NCI-H82 (cell line): ENCODE results near the gene CEP43.

ENCODE experiments used
- DNase-seq: peaks from one replicate; lab custom pipeline; 2025; lab: John Stamatoyannopoulos, UW

Gene CEP43, protein sequence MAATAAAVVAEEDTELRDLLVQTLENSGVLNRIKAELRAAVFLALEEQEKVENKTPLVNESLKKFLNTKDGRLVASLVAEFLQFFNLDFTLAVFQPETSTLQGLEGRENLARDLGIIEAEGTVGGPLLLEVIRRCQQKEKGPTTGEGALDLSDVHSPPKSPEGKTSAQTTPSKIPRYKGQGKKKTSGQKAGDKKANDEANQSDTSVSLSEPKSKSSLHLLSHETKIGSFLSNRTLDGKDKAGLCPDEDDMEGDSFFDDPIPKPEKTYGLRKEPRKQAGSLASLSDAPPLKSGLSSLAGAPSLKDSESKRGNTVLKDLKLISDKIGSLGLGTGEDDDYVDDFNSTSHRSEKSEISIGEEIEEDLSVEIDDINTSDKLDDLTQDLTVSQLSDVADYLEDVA

DNA sequence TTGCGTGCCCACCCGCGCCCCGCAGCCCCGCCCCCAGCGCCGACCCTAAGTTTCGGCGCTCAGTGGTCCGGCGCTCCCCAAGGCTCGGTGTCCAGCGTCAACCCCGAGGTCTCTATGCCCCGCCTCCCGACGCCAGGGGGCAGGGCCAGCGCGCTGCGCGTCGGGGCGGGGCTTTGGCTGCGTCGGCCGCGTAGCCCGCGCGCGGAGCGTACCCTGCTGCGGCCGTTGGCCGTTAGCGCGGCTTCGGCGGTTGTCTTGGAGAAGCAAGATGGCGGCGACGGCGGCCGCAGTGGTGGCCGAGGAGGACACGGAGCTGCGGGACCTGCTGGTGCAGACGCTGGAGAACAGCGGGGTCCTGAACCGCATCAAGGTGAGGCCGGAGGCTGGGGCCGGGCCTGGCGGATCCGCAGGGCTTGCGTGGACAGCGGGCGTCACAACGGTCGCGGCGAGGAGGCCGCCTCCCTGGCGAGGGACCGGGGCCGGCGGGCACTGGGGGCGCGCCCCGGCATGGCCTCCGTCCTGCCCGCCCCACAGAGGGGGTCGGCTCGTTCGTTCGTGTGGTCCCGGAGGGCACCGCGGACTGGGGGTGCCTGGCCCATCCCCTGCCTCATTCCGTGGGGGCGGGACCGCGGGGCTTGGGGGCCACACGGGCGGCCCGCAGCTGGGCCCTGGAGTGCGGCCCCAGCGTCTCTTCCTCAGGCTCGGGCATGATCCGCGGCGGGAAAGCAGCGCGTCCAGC is at the start of gene CEP43:
Gene CEP43 (plus strand): TSS at position 253 of the 739 bp plus-strand sequence. CDS start 16 bp downstream, at position 269.
- peak; percentile 98 for DNase-seq

- DNase-seq = no peak
Measured at GRCh38 chr6:166949528-166950442, 49.4 kb upstream of the CEP43 start.

- no peak for DNase-seq
Measured at GRCh38 chr6:166950443-166950821, 48.8 kb upstream of the CEP43 start.

DNA sequence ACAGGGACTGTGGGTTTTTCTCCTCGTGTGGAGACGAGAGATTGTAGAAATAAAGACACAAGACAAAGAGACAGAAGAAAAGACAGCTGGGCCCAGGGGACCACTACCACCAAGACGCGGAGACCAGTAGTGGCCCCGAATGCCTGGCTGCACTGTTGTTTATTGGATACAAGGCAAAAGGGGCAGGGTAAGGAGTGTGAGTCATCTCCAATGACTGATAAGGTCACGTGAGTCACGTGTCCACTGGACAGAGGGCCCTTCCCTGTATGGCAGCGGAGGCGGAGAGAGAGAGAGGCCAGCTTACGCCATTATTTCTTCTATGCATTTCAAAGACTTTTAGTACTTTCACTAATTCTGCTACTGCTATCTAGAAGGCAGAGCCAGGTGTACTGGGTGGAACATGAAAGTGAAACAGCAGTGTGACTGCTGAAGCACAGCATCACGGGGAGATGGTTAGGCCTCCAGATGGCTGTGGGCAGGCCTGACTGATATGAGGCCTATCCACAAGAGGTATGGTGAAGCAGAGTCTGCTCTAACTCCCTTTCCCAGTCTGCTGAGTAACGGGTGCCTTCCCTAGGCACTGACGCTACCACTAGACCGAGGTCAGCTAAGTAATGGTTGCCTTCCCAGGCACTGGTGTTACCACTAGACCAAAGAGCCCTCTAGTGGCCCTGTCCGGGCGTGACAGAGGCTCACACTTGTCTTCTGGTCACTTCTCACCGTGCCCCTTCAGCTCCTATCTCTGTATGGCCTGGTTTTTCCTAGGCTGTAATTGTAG is 48.1 kb upstream of the CEP43 start:
- DNase-seq = peak; percentile 79

DNA sequence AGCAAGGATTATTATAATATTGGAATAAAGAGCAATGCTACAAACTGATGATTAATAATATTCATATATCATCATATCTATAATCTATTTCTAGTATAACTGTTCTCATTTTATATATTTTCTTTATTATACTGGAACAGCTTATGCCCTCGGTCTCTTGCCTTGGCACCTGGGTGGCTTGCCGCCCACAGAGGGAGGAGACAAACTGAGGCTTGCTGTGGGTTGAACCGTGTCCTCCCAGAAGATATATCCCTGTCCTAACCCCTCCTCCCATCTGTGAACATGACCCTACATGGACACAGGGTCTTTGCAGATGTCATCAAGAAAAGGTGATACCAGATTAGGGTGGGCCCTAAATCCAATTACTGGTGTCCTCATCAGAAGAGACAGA is 47.5 kb upstream of the CEP43 start:
- DNase-seq = peak; percentile 25

DNA sequence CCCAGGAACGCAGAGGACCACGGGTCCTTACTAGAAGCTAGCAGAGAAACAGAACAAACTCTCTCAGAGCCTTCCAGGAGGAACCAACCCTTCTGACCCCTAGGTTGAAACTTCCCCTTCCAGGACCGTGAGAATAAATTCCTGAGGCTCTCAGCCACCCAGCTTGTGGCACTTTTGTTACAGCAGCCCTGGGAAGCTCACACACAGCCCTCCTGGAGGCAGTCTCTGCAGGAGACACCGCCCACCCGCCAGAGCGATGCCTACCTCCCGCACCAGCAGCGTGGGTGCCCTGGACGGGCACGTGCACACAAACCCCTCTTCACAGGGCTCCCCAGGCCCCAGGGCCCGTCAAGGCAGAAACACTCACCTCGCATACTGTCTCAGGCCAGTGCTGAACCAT is 47.1 kb upstream of the CEP43 start:
- no peak for DNase-seq

DNA sequence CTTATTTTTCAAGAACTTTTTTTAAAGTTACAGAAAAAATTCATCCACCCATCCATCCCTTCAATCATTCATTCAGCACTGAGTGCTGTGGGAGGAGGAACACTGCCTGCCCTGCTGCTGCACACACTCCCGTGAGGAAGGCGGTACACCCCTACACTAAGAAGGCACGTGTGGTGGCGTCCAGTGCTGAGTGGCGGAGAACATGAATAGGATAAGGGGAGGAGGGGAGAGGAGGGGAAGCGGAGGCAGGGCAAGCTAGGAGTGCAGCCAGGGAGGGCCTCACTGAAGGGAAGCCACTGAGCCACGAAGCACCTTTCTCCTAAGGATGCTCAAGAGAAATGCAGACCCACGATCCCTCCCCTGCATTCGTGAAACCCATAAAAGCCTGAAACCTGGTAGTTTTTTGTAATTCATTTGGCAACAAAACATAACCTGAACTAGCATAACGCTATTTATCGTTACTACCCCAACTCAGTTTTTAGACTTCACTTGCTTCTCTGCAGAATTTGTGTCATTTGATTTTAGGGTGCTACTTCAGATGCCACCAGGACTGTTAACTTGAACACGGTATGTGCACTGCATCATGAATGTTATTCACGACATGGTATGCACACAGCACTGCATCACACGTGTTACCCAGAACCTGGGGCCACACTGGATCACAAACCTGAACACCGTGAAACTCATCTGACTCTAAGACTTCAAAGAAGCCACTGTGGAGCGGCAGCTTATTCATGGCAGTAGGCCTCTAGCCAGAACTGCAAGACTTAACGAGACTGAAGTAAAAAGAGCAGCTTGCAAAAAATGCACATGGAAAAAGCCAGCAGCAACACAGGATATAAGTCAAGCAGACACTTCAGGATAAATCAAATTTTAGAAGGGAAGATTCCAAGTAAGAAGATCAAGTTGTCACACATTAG is 46.4 kb upstream of the CEP43 start:
- no peak for DNase-seq

DNA sequence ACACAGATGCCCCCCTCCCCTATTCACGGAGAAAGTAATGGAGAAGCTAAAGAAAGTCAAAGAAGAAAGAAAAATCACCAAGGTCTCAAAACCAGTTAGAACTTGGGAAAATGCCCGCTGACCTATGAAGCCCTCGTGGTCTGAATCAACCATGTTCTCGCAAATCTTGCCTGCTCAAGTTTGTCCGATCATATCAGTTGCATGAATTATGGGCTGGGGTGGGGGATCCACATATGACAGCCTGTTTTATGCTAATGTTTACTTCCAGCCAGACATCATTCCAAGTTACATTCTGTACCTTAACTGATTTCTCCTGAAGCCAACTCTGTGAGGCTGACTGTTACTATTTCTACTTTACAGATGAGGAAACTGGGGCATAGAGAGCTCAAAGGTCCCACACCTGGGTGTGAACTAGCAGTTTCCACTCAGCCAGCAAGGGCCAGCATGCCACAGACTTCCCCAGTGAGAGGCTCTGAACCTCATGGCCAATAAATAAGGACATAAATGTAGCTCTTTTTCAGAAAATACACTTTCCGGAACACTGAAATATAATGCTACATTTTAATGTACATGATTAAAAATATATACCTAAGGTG is 45.0 kb upstream of the CEP43 start:
- no peak for DNase-seq

- DNase-seq = peak; percentile 20
Measured at GRCh38 chr6:166955121-166955864, 43.9 kb upstream of the CEP43 start.

DNA sequence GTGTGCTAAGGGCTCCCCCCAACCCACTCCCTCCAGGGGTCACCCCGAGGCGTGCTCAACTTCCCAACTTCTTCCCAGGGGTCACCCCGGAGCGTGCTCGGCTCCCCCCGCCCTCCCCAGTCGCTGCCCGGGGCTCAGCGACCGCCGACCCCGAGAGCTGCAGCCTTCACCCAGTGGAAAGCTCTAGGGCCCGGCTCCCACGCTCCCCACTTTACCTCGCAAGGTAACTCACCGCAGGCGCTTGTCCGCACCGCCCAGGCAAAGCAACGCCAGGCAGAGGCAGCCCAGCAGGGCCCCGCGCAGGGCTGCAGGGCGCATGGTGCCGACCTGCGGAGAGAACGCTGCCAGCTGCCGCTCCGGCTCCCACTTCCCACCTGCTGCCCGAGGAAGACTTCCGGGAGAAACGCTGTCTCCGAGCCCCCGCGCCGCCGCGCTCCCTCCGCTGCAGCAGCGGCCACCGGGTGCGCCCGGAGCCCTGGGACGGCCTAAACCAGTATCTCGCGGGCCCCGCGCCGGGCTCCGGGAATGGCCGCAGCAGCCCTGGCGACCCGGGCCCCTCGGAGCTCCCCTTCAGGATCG is 43.2 kb upstream of the CEP43 start:
- DNase-seq = peak; percentile 74

DNA sequence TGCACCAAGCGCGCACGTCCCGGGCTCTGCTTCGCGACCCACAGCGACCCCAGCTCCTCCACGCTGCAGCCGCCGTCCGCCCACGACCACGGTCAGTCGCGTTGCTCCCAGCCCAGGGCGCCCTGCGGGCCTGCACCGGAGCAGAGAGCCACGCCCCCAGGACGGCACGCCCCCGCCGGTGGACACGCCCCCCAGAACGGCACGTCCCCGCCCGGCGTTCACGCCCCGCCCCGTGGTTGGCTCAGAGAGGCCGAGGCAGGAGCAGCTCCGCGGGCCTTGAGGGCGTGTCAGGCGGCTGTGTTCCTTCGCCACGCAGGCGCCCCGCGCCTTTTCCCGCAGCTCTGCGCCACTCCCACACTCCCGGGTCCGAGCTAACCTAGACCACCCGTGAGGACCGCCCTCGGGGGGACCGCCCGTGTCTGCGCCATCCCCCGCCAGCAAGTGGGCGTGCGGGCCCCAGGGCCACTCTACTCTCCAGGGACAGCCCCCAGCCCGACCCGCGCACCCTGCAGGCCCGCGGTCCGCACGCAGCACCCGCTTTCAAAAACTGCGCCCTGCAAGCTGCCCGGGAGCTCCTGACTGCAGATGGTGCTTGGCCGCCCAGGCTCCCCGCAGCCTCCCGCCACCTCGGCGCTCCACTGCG is 42.6 kb upstream of the CEP43 start, which contains the start of gene RNASET2:
Gene RNASET2 (minus strand): TSS at position 107 of the 643 bp plus-strand sequence. CDS start 368 bp downstream, outside the sequence.
- peak; percentile 93 for DNase-seq

DNA sequence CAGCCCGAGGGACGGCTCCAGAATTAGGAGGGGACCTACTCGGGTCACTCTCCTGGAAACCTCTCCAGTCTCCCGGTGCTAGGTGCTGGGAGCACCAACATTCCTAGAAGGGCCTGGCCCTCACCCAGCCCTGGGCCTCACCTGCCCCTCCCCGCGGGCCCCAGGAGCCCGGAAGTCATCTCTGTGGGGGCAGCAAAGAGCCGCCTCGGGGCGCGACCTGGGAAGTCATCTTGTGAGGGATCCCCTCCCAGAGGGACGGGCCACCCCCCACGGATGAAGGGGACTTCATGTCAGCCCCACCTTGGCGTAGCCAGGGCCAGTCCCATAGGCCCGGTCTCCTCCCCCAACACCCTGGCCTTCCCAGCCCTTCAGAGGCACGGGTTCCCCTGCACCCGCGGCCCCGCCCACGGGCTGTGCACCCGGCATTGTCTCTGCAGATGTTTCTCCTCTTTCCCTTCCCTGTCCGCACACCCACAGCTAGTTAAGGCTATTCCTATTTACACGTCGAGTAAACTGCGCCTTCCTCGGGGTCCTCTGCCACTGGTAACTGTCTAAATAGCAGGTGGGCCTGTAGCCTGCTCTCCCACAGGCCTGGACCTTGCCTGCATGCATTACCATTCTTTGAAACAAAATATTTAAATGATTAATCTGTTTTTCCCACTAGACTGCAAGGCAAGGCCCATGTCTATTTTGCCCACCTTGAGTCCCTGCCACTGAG is 42.0 kb upstream of the CEP43 start:
- DNase-seq = peak; percentile 29

DNA sequence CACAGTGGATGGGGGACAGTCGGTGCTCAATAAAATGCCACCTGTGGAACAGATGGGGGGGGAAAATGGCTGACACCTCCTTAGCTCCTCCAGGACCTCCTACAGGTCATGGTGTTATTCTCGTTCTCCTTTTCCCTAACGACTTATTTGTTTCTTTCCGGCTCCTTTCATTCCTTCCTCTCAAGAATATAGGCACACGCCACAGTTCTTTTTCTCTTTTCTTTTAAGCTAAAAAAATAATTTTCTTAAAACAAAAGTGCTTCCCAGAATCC is 41.5 kb upstream of the CEP43 start:
- DNase-seq = no peak

DNA sequence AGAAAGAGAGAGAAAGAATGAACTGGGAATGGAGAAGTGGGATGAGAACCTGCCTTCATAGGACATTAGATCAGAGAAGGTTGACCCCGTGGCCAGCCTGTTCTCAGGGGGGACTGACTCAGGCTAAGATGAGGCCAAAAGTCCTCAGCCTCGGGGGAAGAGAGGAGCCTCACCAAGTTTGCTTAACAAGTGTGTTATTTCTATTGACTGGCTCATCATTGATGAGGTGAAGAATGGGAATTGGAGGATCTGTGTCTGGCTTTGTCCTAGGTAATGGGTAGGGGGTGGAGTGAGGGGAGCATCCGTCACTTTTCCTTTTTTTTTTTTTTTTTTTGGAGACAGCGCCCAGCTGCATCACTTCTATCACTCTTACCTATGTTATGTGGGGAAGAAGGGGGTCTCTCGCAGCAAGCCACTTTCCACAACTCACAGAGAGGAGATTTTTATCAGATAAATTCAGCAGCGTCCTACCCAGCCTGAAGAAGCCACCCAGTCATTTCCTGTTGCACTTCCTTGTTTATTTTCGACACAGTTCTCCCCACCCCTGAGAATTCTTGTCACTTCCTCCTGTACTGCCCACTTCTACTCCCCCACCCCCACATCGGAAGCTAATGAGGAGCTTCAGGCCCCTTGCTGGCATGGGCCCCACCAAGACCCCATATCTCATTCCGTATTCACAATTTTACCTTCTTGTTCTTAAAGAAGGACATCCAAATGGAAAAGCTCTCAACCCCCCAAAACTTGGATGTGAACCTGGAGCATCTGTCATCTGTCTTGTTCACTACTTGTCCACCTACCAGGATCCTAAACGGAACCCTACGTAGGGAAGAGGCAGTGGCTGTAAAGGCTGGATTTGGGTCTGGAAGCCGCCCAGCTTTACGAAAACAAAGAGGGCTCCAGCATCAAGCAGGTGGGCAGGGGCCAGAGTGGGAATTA is 40.0 kb upstream of the CEP43 start:
- DNase-seq = no peak

DNA sequence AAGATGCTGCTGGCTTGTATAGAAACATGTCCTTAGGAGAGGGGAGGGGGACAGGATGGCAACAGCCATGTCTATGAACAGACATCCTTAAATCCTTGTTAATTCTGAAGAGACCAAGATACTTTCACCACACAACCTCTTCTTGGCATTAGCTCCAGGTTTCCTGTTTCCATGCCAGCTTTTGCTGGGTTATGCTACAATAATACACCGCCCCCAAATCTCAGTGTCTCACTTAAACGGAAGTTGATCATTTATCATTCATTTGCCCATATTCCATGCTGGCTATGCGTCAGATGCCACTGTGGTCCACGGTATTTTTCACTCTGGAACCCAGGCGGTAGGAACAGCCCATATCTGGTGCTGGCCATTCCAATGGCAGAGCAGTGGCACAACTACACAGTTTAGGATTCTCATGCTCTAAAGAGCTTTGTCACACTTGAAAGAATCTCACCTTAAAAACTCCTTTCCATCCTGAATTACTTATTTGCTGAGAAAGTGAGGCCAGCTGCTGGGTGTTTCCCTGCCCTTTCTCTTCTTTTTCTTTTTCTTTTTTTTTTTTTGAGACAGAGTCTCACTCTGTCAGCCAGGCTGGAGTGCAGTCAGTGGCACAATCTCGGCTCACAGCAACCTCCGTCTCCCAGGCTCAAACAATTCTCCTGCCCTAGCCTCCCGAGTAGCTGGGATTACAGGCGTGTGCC is 39.1 kb upstream of the CEP43 start:
- DNase-seq = no peak

- DNase-seq = no peak
Measured at GRCh38 chr6:166960609-166960978, 38.6 kb upstream of the CEP43 start.
